ENCODE measurements around the gene EGR2. TPM values are rescaled to one million over a fixed set of nuclear protein-coding genes. Genes with fewer than 3 reads are reported as not detected.

Gene EGR2
- total and polyA plus RNA-seq, 12 donors = 0.17 to 6.8 (median 1.4) TPM

- no peak for TF ChIP-seq POLR2A (IDR thresholded peaks at IDR 0.05)
- TF ChIP-seq CTCF (IDR thresholded peaks at IDR 0.05) = no peak
- no peaks in the 10 kb centered on the region for H3K4me1 ChIP-seq (replicated peaks in 1 of 2)
- H3K4me3 ChIP-seq = no peak overlapping the region
- no peaks in the 10 kb centered on the region for H3K36me3 ChIP-seq (replicated peaks in 1 of 2)
- intact Hi-C loops (cut with DNase I) = no loop called here
- H3K9me3 ChIP-seq (replicated peaks in 1 of 3) = no peaks in the 10 kb centered on the region
- H3K27me3 ChIP-seq = no peaks in the 10 kb centered on the region
- H3K27ac ChIP-seq = no peak overlapping the region
- DNase-seq = no peak
- 81 to 89% (median 86%) methylated on average over 4 of the region's 4 CpGs for WGBS, 4 donors
These were observed 20.4 kb downstream of the EGR2 start for GRCh38 chr10:62795762-62796161.

- no peaks in the 10 kb centered on the region for H3K27me3 ChIP-seq
- no peaks in the 10 kb centered on the region for H3K9me3 ChIP-seq (replicated peaks in 1 of 3)
- H3K27ac ChIP-seq = no peak overlapping the region
- intact Hi-C loops (cut with DNase I) = no loop called here
- no peaks in the 10 kb centered on the region for H3K36me3 ChIP-seq (replicated peaks in 1 of 2)
- DNase-seq = no peak
- TF ChIP-seq CTCF (IDR thresholded peaks at IDR 0.05) (no peak), POLR2A (IDR thresholded peaks at IDR 0.05) (no peak)
- H3K4me3 ChIP-seq = no peak overlapping the region
- no peaks in the 10 kb centered on the region for H3K4me1 ChIP-seq (replicated peaks in 1 of 2)
These were observed 21.1 kb downstream of the EGR2 start for GRCh38 chr10:62795100-62795499.

- intact Hi-C loops (cut with DNase I) = no loop called here
- WGBS, 4 donors = 77 to 87% (median 82%) methylated on average over 1 of the region's 1 CpG
- H3K4me1 ChIP-seq (replicated peaks in 1 of 2) = no peaks in the 10 kb centered on the region
- no peaks in the 10 kb centered on the region for H3K9me3 ChIP-seq (replicated peaks in 1 of 3)
- DNase-seq = no peak
- H3K27ac ChIP-seq = no peak overlapping the region
- H3K27me3 ChIP-seq = no peaks in the 10 kb centered on the region
- no peaks in the 10 kb centered on the region for H3K36me3 ChIP-seq (replicated peaks in 1 of 2)
- TF ChIP-seq CTCF (IDR thresholded peaks at IDR 0.05) (no peak), POLR2A (IDR thresholded peaks at IDR 0.05) (no peak)
- H3K4me3 ChIP-seq = no peak overlapping the region
These were observed 21.9 kb downstream of the EGR2 start for GRCh38 chr10:62794306-62794705.

- no peak for TF ChIP-seq POLR2A (IDR thresholded peaks at IDR 0.05)
- no peak for TF ChIP-seq CTCF (IDR thresholded peaks at IDR 0.05)
- intact Hi-C loops (cut with DNase I) = no loop called here
- no peaks in the 10 kb centered on the region for H3K9me3 ChIP-seq (replicated peaks in 1 of 3)
- DNase-seq = no peak
- H3K4me3 ChIP-seq = no peak overlapping the region
- H3K27ac ChIP-seq = no peak overlapping the region
- H3K36me3 ChIP-seq (replicated peaks in 1 of 2) = no peaks in the 10 kb centered on the region
- no peaks in the 10 kb centered on the region for H3K4me1 ChIP-seq (replicated peaks in 1 of 2)
- no peaks in the 10 kb centered on the region for H3K27me3 ChIP-seq
- 73 to 78% (median 76%) methylated on average over 5 of the region's 5 CpGs for WGBS, 4 donors
These were observed 23.9 kb downstream of the EGR2 start for GRCh38 chr10:62792261-62792660.

Measured in adrenal gland (tissue), 12 donors.